Neuronal stem cell (in vitro differentiated cells): ENCODE measurements around the gene AMZ1.
A peak's percentile ranks its signal among the peaks of the same experiment; 100 is the strongest.

Experiments used
- DNase-seq: peaks from one replicate; pipeline ENCODE4 v3.0.0-alpha.2; 2013; ENCODE audit warnings: low spot score
- H2AFZ ChIP-seq: one replicate; pipeline ENCODE4 v1.6.1; 2013; ENCODE audit warnings: mild to moderate bottlenecking, low read length, inconsistent platforms
- H2AK5ac ChIP-seq: 2 replicates; pipeline ENCODE4 v1.6.1; 2013; ENCODE audit warnings: low read depth, mild to moderate bottlenecking, inconsistent platforms, low read length, moderate library complexity, mixed read lengths
- H2BK120ac ChIP-seq: 2 replicates; pipeline ENCODE4 v1.6.1; 2013; ENCODE audit warnings: low read depth, mild to moderate bottlenecking, inconsistent platforms, low read length, moderate library complexity, mixed read lengths
- H2BK12ac ChIP-seq: one replicate; pipeline ENCODE4 v1.6.1; 2013; ENCODE audit warnings: low read length, inconsistent platforms
- H2BK15ac ChIP-seq: 2 replicates; pipeline ENCODE4 v1.6.1; 2013; ENCODE audit warnings: mild to moderate bottlenecking, low read length, inconsistent platforms, mixed read lengths
- H2BK5ac ChIP-seq: one replicate; pipeline ENCODE4 v1.6.1; 2013; ENCODE audit warnings: inconsistent platforms, mild to moderate bottlenecking, low read length, moderate library complexity
- H3K14ac ChIP-seq: one replicate; pipeline ENCODE4 v1.6.1; 2013; ENCODE audit warnings: low read length, inconsistent platforms
- H3K18ac ChIP-seq: 2 replicates; pipeline ENCODE4 v1.6.1; 2013; ENCODE audit warnings: low read length, inconsistent platforms
- H3K23ac ChIP-seq: 2 replicates; pipeline ENCODE4 v1.6.1; 2013; ENCODE audit warnings: low read depth, mild to moderate bottlenecking, mixed read lengths, low read length, inconsistent platforms; ENCODE audit not compliant: poor library complexity
- H3K27ac ChIP-seq: replicated peaks from 3 replicates; pipeline ENCODE4 v1.5.1; 2013; ENCODE audit warnings: low read length, inconsistent platforms
- H3K27me3 ChIP-seq, 3 experiments: 2 replicates each; pipeline ENCODE4 v1.6.1; 2013; ENCODE audit warnings: low read length in 3 of 3, mild to moderate bottlenecking in 2 of 3, inconsistent platforms in 1 of 3, low read depth in 1 of 3, mixed read lengths in 1 of 3, moderate library complexity in 1 of 3; ENCODE audit not compliant: control insufficient read depth in 3 of 3, insufficient read depth in 3 of 3
- H3K36me3 ChIP-seq, 2 donors: replicated peaks in 1 of 2; 2 replicates each; pipeline ENCODE4 v1.6.1; 2013; ENCODE audit warnings: low read length in 2 of 2; ENCODE audit not compliant: control insufficient read depth in 2 of 2, insufficient read depth in 2 of 2
- H3K4ac ChIP-seq: 2 replicates; pipeline ENCODE4 v1.6.1; 2013; ENCODE audit warnings: inconsistent platforms, mild to moderate bottlenecking, low read length, moderate library complexity
- H3K4me1 ChIP-seq, 2 donors: 1 replicate in 1 of 2; 2 replicates in 1 of 2; pipeline ENCODE4 v1.6.1; 2013; ENCODE audit warnings: low read length in 2 of 2, low read depth in 1 of 2; ENCODE audit not compliant: control insufficient read depth in 2 of 2, insufficient read depth in 1 of 2
- H3K4me2 ChIP-seq: one replicate; pipeline ENCODE4 v1.6.1; 2013; ENCODE audit warnings: mild to moderate bottlenecking, low read length, inconsistent platforms; ENCODE audit not compliant: insufficient read depth, poor library complexity, severe bottlenecking
- H3K4me3 ChIP-seq, 2 donors: 2 replicates each; pipeline ENCODE4 v1.5.1; 2013; ENCODE audit warnings: low read length in 2 of 2, mild to moderate bottlenecking in 2 of 2, inconsistent platforms in 1 of 2, moderate library complexity in 1 of 2
- H3K79me1 ChIP-seq: one replicate; pipeline ENCODE4 v1.6.1; 2013; ENCODE audit warnings: low read depth, mild to moderate bottlenecking, inconsistent platforms, low read length, moderate library complexity
- H3K9ac ChIP-seq: one replicate; pipeline ENCODE4 v1.6.1; 2013; ENCODE audit warnings: mild to moderate bottlenecking, low read depth, low read length, inconsistent platforms; ENCODE audit not compliant: poor library complexity
- H3K9me3 ChIP-seq, 2 donors: replicated peaks in 1 of 2; 2 replicates each; pipeline versions ENCODE3 to v1.6.1; 2013; ENCODE audit warnings: low read length in 2 of 2, mild to moderate bottlenecking in 2 of 2, inconsistent platforms in 1 of 2, low read depth in 1 of 2, mixed read lengths in 1 of 2, moderate library complexity in 1 of 2; ENCODE audit not compliant: control insufficient read depth in 2 of 2, insufficient read depth in 1 of 2
- H4K8ac ChIP-seq: one replicate; pipeline ENCODE4 v1.6.1; 2013; ENCODE audit warnings: low read depth, mild to moderate bottlenecking, inconsistent platforms, low read length, moderate library complexity
- H4K91ac ChIP-seq: one replicate; pipeline ENCODE4 v1.6.1; 2013; ENCODE audit warnings: low read length, low read depth, mild to moderate bottlenecking, inconsistent platforms; ENCODE audit not compliant: poor library complexity
- WGBS, 2 donors: extraction: QIAGEN DNeasy Blood & Tissue Kit; methylation state at CpG; one replicate each; pipeline ENCODE4 v1.1.7; 2013; ENCODE audit warnings: missing lambda C conversion rate in 2 of 2, mixed read lengths in 1 of 2; ENCODE audit not compliant: insufficient read length in 2 of 2, insufficient replicate concordance in 1 of 2; ENCODE audit errors: extremely low coverage in 2 of 2; 5-methylcytosine and 5-hydroxymethylcytosine counted together

Gene AMZ1

GRCh38 chr7:2688409-2689342 is 674 bp downstream of the AMZ1 start:
- Histone ChIP-seq H3K27ac (no peak overlapping the region), H3K14ac (peak overlapping the region; percentile 25), H3K9me3 (peaks cover 0 to 5% of the 10 kb centered on the region in 2 donors), H3K18ac (peak overlapping the region; percentile 78), H3K4ac (no peak overlapping the region), H3K4me1 (peaks cover 6 to 8% of the 10 kb centered on the region in 2 donors), H2BK5ac (peak overlapping the region; percentile 83), H2BK15ac (no peak overlapping the region), H3K23ac (peak overlapping the region; percentile 23), H4K91ac (no peak overlapping the region), H2BK120ac (no peak overlapping the region), H3K27me3 (peaks cover 15 to 56% (median 32%) of the 10 kb centered on the region in 3 experiments), H3K79me1 (peaks cover 1% of the 10 kb centered on the region), H3K36me3 (no peaks in the 10 kb centered on the region), H3K4me2 (peak overlapping the region; percentile 80), H3K9ac (peak overlapping the region; percentile 86), H4K8ac (no peak overlapping the region), H2AK5ac (no peak overlapping the region), H2AFZ (peak overlapping the region; percentile 74), H3K4me3 (peak overlapping the region in 1 of 2 donors; percentile 31), H2BK12ac (no peak overlapping the region)
- DNase-seq: no peak
- WGBS, 2 donors: no CpG with 5 or more reads among the region's 62 CpGs

GRCh38 chr7:2689343-2689847 is 1.4 kb downstream of the AMZ1 start:
- H2AFZ ChIP-seq: no peak overlapping the region
- H4K91ac ChIP-seq: peak overlapping the region; percentile 92
- no CpG with 5 or more reads among the region's 16 CpGs for WGBS, 2 donors
- DNase-seq: no peak
- H3K4me1 ChIP-seq: peaks cover 6 to 8% of the 10 kb centered on the region in 2 donors
- H2BK120ac ChIP-seq: no peak overlapping the region
- no peak overlapping the region for H3K4me2 ChIP-seq
- peak overlapping the region; percentile 75 for H2BK5ac ChIP-seq
- no peaks in the 10 kb centered on the region for H3K36me3 ChIP-seq
- peak overlapping the region; percentile 7 for H3K18ac ChIP-seq
- no peak overlapping the region for H3K9ac ChIP-seq
- H3K27me3 ChIP-seq: peaks cover 15 to 56% (median 32%) of the 10 kb centered on the region in 3 experiments
- peaks cover 0 to 2% of the 10 kb centered on the region in 2 donors for H3K9me3 ChIP-seq
- peak overlapping the region in 1 of 2 donors; percentile 21 for H3K4me3 ChIP-seq
- H2AK5ac ChIP-seq: peak overlapping the region; percentile 99
- peak overlapping the region; percentile 64 for H2BK15ac ChIP-seq
- H3K79me1 ChIP-seq: peaks cover 1% of the 10 kb centered on the region
- no peak overlapping the region for H4K8ac ChIP-seq
- no peak overlapping the region for H3K14ac ChIP-seq
- peak overlapping the region; percentile 10 for H2BK12ac ChIP-seq
- H3K27ac ChIP-seq: no peak overlapping the region
- no peak overlapping the region for H3K4ac ChIP-seq
- H3K23ac ChIP-seq: peak overlapping the region; percentile 43

- H3K9me3 ChIP-seq: no peaks in the 10 kb centered on the region
- no peak overlapping the region for H4K91ac ChIP-seq
- H3K23ac ChIP-seq: peak overlapping the region; percentile 43
- no CpG with 5 or more reads among the region's 23 CpGs for WGBS, 2 donors
- peak overlapping the region; percentile 4 for H3K14ac ChIP-seq
- no peak overlapping the region for H3K4me2 ChIP-seq
- no peak overlapping the region for H2BK120ac ChIP-seq
- H3K79me1 ChIP-seq: peaks cover 1% of the 10 kb centered on the region
- H3K27me3 ChIP-seq: peaks cover 15 to 56% (median 32%) of the 10 kb centered on the region in 3 experiments
- peak overlapping the region; percentile 19 for H3K18ac ChIP-seq
- H3K9ac ChIP-seq: no peak overlapping the region
- H3K36me3 ChIP-seq: no peaks in the 10 kb centered on the region
- no peak overlapping the region for H4K8ac ChIP-seq
- no peak overlapping the region for H3K4me3 ChIP-seq
- peaks cover 6 to 8% of the 10 kb centered on the region in 2 donors for H3K4me1 ChIP-seq
- H3K4ac ChIP-seq: no peak overlapping the region
- no peak overlapping the region for H2BK12ac ChIP-seq
- H2AFZ ChIP-seq: no peak overlapping the region
- H2AK5ac ChIP-seq: peak overlapping the region; percentile 99
- DNase-seq: no peak
- H3K27ac ChIP-seq: no peak overlapping the region
- H2BK5ac ChIP-seq: peak overlapping the region; percentile 75
- peak overlapping the region; percentile 64 for H2BK15ac ChIP-seq
Observed at GRCh38 chr7:2689951-2690705, 2.1 kb downstream of the AMZ1 start.
